Measurements from ENCODE around the gene MTCL1.

DNA sequence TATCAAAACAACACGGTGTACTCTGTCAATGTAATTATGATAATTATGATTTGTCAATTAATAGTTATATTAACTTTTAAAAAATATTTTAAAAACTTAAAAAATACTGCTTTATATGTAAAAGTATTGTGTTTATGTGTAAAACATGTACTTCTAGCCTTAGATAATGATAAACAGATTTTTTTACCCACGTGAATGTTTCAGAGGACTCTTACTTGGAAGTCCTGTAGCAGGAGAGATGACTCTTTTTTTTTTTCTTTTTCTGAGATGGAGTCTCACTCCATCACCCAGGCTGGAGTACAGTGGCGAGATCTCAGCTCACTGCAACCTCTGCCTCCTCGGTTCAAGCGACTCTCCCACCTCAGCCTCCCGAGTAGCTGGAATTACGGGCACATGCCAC lies 6.2 kb upstream of the MTCL1 start:
- TF ChIP-seq, protein P1, sequence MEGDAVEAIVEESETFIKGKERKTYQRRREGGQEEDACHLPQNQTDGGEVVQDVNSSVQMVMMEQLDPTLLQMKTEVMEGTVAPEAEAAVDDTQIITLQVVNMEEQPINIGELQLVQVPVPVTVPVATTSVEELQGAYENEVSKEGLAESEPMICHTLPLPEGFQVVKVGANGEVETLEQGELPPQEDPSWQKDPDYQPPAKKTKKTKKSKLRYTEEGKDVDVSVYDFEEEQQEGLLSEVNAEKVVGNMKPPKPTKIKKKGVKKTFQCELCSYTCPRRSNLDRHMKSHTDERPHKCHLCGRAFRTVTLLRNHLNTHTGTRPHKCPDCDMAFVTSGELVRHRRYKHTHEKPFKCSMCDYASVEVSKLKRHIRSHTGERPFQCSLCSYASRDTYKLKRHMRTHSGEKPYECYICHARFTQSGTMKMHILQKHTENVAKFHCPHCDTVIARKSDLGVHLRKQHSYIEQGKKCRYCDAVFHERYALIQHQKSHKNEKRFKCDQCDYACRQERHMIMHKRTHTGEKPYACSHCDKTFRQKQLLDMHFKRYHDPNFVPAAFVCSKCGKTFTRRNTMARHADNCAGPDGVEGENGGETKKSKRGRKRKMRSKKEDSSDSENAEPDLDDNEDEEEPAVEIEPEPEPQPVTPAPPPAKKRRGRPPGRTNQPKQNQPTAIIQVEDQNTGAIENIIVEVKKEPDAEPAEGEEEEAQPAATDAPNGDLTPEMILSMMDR (IDR thresholded peaks at IDR 0.05), result no peak
- TF ChIP-seq TCF7L2 (IDR thresholded peaks at IDR 0.05; ENCODE audit: low read depth, low read length) (no peak), POLR2AphosphoS5 (IDR thresholded peaks at IDR 0.05; ENCODE audit: low read depth, low read length) (no peak), SIN3A (IDR thresholded peaks at IDR 0.05; ENCODE audit: borderline replicate concordance, insufficient read depth, low read depth, low read length) (no peak)
- TF ChIP-seq, protein P2, sequence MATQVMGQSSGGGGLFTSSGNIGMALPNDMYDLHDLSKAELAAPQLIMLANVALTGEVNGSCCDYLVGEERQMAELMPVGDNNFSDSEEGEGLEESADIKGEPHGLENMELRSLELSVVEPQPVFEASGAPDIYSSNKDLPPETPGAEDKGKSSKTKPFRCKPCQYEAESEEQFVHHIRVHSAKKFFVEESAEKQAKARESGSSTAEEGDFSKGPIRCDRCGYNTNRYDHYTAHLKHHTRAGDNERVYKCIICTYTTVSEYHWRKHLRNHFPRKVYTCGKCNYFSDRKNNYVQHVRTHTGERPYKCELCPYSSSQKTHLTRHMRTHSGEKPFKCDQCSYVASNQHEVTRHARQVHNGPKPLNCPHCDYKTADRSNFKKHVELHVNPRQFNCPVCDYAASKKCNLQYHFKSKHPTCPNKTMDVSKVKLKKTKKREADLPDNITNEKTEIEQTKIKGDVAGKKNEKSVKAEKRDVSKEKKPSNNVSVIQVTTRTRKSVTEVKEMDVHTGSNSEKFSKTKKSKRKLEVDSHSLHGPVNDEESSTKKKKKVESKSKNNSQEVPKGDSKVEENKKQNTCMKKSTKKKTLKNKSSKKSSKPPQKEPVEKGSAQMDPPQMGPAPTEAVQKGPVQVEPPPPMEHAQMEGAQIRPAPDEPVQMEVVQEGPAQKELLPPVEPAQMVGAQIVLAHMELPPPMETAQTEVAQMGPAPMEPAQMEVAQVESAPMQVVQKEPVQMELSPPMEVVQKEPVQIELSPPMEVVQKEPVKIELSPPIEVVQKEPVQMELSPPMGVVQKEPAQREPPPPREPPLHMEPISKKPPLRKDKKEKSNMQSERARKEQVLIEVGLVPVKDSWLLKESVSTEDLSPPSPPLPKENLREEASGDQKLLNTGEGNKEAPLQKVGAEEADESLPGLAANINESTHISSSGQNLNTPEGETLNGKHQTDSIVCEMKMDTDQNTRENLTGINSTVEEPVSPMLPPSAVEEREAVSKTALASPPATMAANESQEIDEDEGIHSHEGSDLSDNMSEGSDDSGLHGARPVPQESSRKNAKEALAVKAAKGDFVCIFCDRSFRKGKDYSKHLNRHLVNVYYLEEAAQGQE (IDR thresholded peaks at IDR 0.05; ENCODE audit: insufficient read depth in 1 of 2, low read depth in 2 of 2, low read length in 1 of 2), result no peak
